Measurements from ENCODE around the gene SCN5A. TPM values are rescaled to one million over a fixed set of nuclear protein-coding genes. Genes with fewer than 3 reads are reported as not detected.
A peak's percentile ranks its signal among the peaks of the same experiment; 100 is the strongest.

Gene SCN5A
- total RNA-seq, 2 donors from 2014 or later = 0.05 TPM; not detected in 1

DNA sequence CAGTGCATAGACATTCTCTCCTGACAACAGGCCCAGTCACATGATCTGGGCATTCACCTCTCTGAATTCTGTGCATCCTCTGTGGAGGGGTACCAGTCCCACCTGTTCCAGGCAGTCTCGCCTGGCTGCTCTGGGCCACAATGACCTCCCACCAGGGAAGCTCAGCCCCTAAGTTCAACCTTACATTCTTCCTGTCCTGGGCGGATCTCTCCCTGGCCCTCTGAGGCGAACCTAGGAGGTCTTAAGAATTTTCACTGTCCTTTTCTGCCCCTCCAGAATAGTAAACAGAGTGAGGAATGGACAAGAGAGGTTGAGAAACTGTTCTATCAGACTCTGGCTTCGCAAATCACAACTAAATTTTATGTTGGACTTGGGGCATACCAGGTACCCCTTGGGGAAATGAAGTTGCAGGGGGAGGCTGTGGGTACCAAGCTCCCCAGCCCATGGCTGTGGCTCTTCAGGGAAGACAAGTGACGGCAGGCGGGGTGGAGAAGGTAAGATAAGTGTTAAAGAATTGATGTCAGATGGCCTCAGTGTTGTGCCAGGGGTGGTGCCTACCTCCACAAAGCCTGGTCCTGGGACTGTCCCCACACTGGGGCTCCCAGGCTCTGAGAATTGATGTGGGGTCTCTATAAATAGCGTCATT, 5.3 kb downstream of the SCN5A start:
- peaks cover 6% of the 10 kb centered on the region for H3K4me1 Mint-ChIP-seq
- H3K27ac Mint-ChIP-seq = no peak overlapping the region
- H3K9me3 ChIP-seq (ENCODE audit: control insufficient read depth, low read length, poor library complexity, severe bottlenecking) = no peaks in the 10 kb centered on the region
- no peak for DNase-seq
- no peak for ATAC-seq
- no peak overlapping the region for H3K4me3 Mint-ChIP-seq
- no peaks in the 10 kb centered on the region for H3K27me3 Mint-ChIP-seq
- H3K36me3 Mint-ChIP-seq (ENCODE audit: low read depth) = no peaks in the 10 kb centered on the region

GRCh38 chr3:38643592-38643991, 5.9 kb downstream of the SCN5A start:
- Mint-ChIP-seq H3K4me3 (no peak overlapping the region), H3K27me3 (peaks cover 3% of the 10 kb centered on the region), H3K36me3 (ENCODE audit: low read depth) (no peaks in the 10 kb centered on the region), H3K27ac (no peak overlapping the region), H3K4me1 (peaks cover 4% of the 10 kb centered on the region)
- ATAC-seq = no peak
- DNase-seq = no peak
- H3K9me3 ChIP-seq (ENCODE audit: control insufficient read depth, low read length, poor library complexity, severe bottlenecking) = no peaks in the 10 kb centered on the region

DNA sequence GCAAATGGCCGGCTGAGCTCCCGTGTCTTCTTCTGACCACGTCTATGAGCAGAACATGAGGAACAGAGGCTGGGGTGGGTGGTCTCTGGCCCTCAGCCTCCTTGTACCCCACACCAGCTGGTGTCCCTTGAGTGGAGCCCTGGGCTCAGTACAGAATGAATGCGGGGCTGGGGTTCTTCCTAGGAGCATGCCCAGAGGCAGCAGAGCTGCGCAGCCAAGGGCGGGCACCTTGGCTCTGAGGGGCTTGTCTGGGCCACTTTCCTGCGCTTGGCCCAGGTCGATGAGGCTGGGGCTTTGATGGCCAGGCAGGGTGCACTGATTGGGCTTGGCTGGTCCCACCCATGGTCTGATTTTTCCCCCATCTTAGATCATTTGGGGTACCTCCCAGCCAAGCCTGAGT, 6.4 kb downstream of the SCN5A start:
- no peaks in the 10 kb centered on the region for H3K36me3 Mint-ChIP-seq (ENCODE audit: low read depth)
- peaks cover 1% of the 10 kb centered on the region for H3K4me1 Mint-ChIP-seq
- no peak overlapping the region for H3K27ac Mint-ChIP-seq
- H3K9me3 ChIP-seq (ENCODE audit: control insufficient read depth, low read length, poor library complexity, severe bottlenecking) = no peaks in the 10 kb centered on the region
- H3K27me3 Mint-ChIP-seq = peaks cover 8% of the 10 kb centered on the region
- DNase-seq = no peak
- no peak overlapping the region for H3K4me3 Mint-ChIP-seq
- no peak for ATAC-seq

DNA sequence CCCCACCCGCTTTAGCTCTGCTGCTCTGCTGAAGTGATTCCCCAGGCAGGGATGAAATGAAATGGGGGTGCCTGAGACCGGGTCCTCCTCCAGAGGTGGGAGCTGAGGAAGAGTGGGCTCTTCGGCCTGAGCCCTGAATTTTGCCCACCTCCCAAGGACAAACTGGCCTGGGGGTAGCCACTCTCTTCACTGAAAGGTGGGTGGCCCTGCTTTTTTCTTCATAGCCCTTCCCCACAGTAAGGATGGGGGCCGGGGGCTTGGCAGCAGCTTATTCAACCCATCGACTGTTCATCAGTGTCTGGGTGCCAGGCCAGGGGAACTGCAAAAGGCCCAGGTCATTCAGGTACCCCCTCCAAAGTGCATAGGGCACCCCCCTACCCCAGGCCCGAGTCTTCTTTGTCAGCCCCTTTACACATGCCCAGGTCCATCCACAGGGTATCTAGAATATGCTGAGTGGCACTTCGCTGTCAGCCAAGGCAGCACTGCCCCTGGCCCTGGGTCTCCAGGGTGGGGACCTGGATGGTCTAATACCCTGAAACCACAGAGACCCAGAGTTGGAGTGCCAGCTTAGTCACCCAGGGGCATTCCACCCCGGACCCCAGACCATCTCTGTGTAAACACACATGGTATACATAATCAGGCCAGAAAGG, 7.9 kb downstream of the SCN5A start:
- no peaks in the 10 kb centered on the region for H3K9me3 ChIP-seq (ENCODE audit: control insufficient read depth, low read length, poor library complexity, severe bottlenecking)
- Mint-ChIP-seq H3K27ac (no peak overlapping the region), H3K36me3 (ENCODE audit: low read depth) (no peaks in the 10 kb centered on the region), H3K27me3 (peaks cover 16% of the 10 kb centered on the region), H3K4me3 (no peak overlapping the region), H3K4me1 (no peaks in the 10 kb centered on the region)
- no peak for DNase-seq
- ATAC-seq = no peak

DNA sequence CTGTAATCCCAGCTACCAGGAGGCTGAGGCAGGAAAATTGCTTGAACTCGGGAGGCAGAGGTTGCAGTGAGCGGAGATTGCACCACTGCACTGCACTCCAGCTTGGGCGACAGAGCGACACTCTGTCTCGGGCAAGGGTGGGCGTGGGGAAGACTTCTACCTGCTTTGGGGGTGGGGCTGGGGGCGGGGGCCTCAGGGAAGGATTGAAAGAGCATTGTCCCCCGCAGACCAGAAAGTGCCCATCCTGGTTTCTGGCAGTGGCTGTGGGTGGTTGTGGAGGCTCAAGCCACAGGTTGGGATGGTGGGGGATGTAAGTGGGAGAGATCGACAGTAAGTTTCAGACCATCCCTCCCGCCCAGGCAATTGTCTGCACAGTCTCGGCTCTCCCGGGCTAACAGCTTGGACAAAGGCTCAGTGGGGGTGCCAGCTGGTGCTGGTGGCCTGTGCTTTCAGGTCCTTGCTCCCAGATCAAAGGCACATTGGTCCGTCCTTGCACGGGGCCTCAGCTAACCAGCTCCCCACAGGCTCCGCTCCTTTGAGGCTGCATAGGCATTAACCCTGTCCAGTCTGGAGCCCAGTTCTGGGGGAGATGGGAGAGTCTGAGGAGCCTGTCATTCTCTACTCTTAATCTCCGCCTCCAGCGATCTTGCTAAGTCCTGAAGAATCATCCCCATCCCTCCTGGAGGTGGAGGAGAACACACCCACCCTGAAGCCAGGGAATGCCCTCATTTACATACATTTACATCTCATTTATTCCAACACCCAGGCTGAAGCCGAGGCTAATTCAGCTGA, 8.6 kb downstream of the SCN5A start:
- no peaks in the 10 kb centered on the region for H3K36me3 Mint-ChIP-seq (ENCODE audit: low read depth)
- no peak overlapping the region for H3K4me3 Mint-ChIP-seq
- no peaks in the 10 kb centered on the region for H3K9me3 ChIP-seq (ENCODE audit: control insufficient read depth, low read length, poor library complexity, severe bottlenecking)
- peaks cover 16% of the 10 kb centered on the region for H3K27me3 Mint-ChIP-seq
- no peak overlapping the region for H3K27ac Mint-ChIP-seq
- DNase-seq = no peak
- ATAC-seq = no peak
- no peaks in the 10 kb centered on the region for H3K4me1 Mint-ChIP-seq

DNA sequence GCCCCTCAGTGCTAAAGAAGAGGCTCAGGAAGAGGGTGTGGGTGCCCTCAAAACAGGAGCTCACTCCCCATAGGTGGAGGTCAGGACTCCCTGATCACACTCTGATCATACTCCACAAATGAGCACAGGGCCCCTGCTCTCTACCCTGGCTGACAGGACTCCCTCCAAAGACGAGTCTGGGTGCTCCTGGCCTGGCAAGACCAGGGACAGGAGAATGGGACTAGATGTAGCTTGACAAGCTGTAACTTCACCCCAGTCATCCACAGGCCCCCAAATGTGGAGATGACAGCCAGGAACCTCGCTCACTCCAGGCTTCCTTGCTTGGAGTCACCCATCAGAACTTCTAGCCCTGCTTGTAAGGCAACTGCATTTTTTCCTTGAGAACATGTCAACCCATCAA, 11.1 kb downstream of the SCN5A start:
- ATAC-seq = no peak
- H3K4me3 Mint-ChIP-seq = no peak overlapping the region

DNA sequence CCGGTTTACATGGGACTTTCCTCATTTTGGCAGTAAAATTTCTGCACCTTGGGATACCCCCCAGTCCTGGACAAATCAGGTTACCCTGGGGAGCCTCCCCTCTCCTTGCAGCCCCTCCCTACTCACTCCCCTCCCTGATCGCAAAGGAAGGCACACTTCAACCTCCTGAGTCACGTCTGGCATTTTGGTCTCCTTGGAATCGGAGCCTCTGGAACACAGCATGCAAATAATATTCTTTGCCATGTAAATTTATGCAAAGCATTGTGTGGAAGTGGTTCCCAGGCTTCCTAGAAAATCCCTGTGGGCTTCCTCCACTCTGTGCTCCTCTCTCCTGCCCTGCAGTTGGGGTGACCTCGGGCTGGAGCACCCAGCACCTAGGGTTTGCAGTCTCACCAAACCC, 11.6 kb downstream of the SCN5A start:
- Mint-ChIP-seq H3K27ac (no peak overlapping the region), H3K4me1 (peaks cover 4% of the 10 kb centered on the region), H3K36me3 (ENCODE audit: low read depth) (no peaks in the 10 kb centered on the region), H3K27me3 (peaks cover 24% of the 10 kb centered on the region), H3K4me3 (no peak overlapping the region)
- no peaks in the 10 kb centered on the region for H3K9me3 ChIP-seq (ENCODE audit: control insufficient read depth, low read length, poor library complexity, severe bottlenecking)
- ATAC-seq (no peak), DNase-seq (no peak)

More for the DNA sequence above, 11.1 kb downstream of the SCN5A start:
- Mint-ChIP-seq H3K27me3 (peaks cover 23% of the 10 kb centered on the region), H3K4me1 (peaks cover 4% of the 10 kb centered on the region), H3K36me3 (ENCODE audit: low read depth) (no peaks in the 10 kb centered on the region), H3K27ac (no peak overlapping the region)
- DNase-seq = no peak
- no peaks in the 10 kb centered on the region for H3K9me3 ChIP-seq (ENCODE audit: control insufficient read depth, low read length, poor library complexity, severe bottlenecking)

DNA sequence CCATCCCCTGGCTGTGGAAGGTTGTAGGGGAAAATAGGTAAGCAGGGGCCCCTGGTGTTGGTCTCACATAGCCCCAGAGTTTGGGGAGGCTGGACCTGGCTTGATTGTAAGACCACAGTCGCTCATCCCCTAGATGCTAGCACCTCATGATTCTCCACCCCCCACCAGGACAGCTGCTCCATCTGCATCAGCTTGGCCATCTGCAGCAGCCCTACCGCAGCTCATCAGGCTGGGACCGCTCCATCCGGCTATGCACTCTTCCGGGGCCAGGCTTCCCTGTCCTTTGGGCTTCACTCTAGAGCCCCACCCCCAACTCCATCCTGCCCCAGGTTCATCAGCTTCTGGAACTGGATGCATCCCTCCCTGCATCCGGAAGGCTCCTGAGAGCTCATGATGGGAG, 12.6 kb downstream of the SCN5A start:
- ATAC-seq = no peak
- Mint-ChIP-seq H3K4me1 (peaks cover 5% of the 10 kb centered on the region), H3K4me3 (no peak overlapping the region), H3K27ac (no peak overlapping the region), H3K27me3 (peaks cover 34% of the 10 kb centered on the region), H3K36me3 (ENCODE audit: low read depth) (no peaks in the 10 kb centered on the region)
- no peak for DNase-seq
- no peaks in the 10 kb centered on the region for H3K9me3 ChIP-seq (ENCODE audit: control insufficient read depth, low read length, poor library complexity, severe bottlenecking)

- DNase-seq (no peak), ATAC-seq (no peak)
- Mint-ChIP-seq H3K36me3 (ENCODE audit: low read depth) (no peaks in the 10 kb centered on the region), H3K4me3 (no peak overlapping the region), H3K4me1 (peaks cover 6% of the 10 kb centered on the region), H3K27ac (no peak overlapping the region), H3K27me3 (peaks cover 38% of the 10 kb centered on the region)
- H3K9me3 ChIP-seq (ENCODE audit: control insufficient read depth, low read length, poor library complexity, severe bottlenecking) = no peaks in the 10 kb centered on the region
Measured at GRCh38 chr3:38636464-38636863, 13.0 kb downstream of the SCN5A start.

DNA sequence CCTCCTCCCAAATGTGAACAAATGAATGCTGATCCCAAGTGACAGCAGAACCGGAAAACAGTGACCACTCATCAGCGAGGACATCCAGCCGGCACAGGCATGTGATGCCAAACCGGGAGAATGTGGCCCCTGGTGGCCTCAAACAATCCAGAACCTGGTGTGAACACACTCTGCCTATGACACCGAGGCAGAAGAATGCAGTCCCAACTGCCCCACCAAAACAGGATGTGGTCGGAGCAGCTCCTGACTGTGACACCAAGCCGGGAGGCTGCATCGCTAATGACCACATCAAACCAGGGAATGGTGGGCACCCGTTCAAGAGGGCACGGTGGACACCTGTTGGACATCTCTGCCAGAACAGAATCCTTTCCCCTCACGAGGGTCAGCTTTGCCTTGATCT, 15.4 kb downstream of the SCN5A start:
- H3K9me3 ChIP-seq (ENCODE audit: control insufficient read depth, low read length, poor library complexity, severe bottlenecking) = no peaks in the 10 kb centered on the region
- Mint-ChIP-seq H3K27ac (no peak overlapping the region), H3K4me1 (peaks cover 8% of the 10 kb centered on the region), H3K36me3 (ENCODE audit: low read depth) (no peaks in the 10 kb centered on the region), H3K27me3 (peaks cover 42% of the 10 kb centered on the region), H3K4me3 (no peak overlapping the region)
- DNase-seq (no peak), ATAC-seq (no peak)

- Mint-ChIP-seq H3K27me3 (peaks cover 33% of the 10 kb centered on the region), H3K4me3 (no peak overlapping the region), H3K4me1 (peaks cover 8% of the 10 kb centered on the region), H3K36me3 (ENCODE audit: low read depth) (no peaks in the 10 kb centered on the region), H3K27ac (no peak overlapping the region)
- no peak for ATAC-seq
- H3K9me3 ChIP-seq (ENCODE audit: control insufficient read depth, low read length, poor library complexity, severe bottlenecking) = no peaks in the 10 kb centered on the region
- DNase-seq = no peak
Measured at GRCh38 chr3:38632989-38633388, 16.5 kb downstream of the SCN5A start.

- no peak overlapping the region for H3K4me3 Mint-ChIP-seq
- ATAC-seq (no peak), DNase-seq (no peak)
- peaks cover 8% of the 10 kb centered on the region for H3K4me1 Mint-ChIP-seq
- H3K27ac Mint-ChIP-seq = no peak overlapping the region
- H3K27me3 Mint-ChIP-seq = peaks cover 25% of the 10 kb centered on the region
- no peaks in the 10 kb centered on the region for H3K9me3 ChIP-seq (ENCODE audit: control insufficient read depth, low read length, poor library complexity, severe bottlenecking)
- H3K36me3 Mint-ChIP-seq (ENCODE audit: low read depth) = no peaks in the 10 kb centered on the region
Measured at GRCh38 chr3:38630606-38631005, 18.9 kb downstream of the SCN5A start.

DNA sequence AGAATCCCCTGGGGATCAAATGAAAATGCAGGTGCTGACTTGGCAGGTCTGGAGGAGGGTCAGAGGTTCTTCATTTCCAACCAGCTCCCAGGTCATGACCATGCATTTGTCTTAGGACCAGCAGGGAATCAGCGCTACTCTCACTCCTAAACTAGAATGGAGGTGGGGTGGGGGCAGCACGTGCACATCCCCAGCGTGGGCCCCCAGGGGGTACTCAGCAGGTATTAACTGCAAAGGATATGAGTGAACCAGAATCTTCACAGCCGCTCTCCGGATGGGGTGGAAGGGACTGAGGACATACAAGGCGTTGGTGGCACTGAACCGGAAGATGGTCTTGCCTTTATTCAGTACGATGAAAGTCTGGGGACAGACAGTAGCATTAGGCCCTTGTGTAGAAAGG, 19.4 kb downstream of the SCN5A start:
- peaks cover 25% of the 10 kb centered on the region for H3K27me3 Mint-ChIP-seq
- no peaks in the 10 kb centered on the region for H3K36me3 Mint-ChIP-seq (ENCODE audit: low read depth)
- DNase-seq (no peak), ATAC-seq (no peak)
- peak overlapping the region; percentile 5 for H3K4me3 Mint-ChIP-seq
- H3K9me3 ChIP-seq (ENCODE audit: control insufficient read depth, low read length, poor library complexity, severe bottlenecking) = no peaks in the 10 kb centered on the region
- no peak overlapping the region for H3K27ac Mint-ChIP-seq
- peaks cover 8% of the 10 kb centered on the region for H3K4me1 Mint-ChIP-seq
